A549 (cell line): ENCODE results near the gene ECPAS. TPM values are rescaled to one million over a fixed set of nuclear protein-coding genes. Genes with fewer than 3 reads are reported as not detected.

Experiments
- ATAC-seq, 2 experiments: fragments of 200-7000 bp in 1 of 2; fragments of >200 bp in 1 of 2; cut with Nextera tagmentation in 1 of 2; cut with Tn5 transposase in 1 of 2; 3 replicates each; pipeline versions ENCODE4 v1.8.0 to v1.9.1; 2018 to 2020; ENCODE audit warnings: mild to moderate bottlenecking in 1 of 2, moderate library complexity in 1 of 2
- CTCF ChIA-PET: fragments of 300-600 bp; sonication (Branson Sonifier 250); formaldehyde crosslinking; extraction: SDS; loops from one replicate; lab custom pipeline; 2021; ENCODE audit warnings: antibody characterized with exemption, inconsistent platforms; lab: Yijun Ruan, JAX
- POLR2A ChIA-PET: fragments of 350-600 bp; formaldehyde crosslinking; extraction: SDS; loops from one replicate; lab custom pipeline; 2021; ENCODE audit warnings: antibody characterized with exemption, inconsistent platforms; lab: Yijun Ruan, JAX
- DNase-seq, 2 experiments: peaks; one replicate each; pipeline versions ENCODE4 v3.0.0 to v3.0.0-alpha.2; 2011 to 2016; ENCODE audit warnings: low read depth in 1 of 2, low spot score in 1 of 2
- FAIRE-seq: peaks from 2 replicates; lab custom pipeline; 2011; peaks lifted over from hg19 to GRCh38; lab: Jason Lieb, UNC
- H3K27ac ChIP-seq, 2 experiments: fragments of >200 bp; sonication (Bioruptor Twin); formaldehyde crosslinking; 3 replicates each; pipeline ENCODE4 v1.5.1; 2016 to 2017
- H3K4me1 ChIP-seq: fragments of >200 bp; sonication (Bioruptor Twin); formaldehyde crosslinking; 3 replicates; pipeline ENCODE4 v1.6.1; 2016
- H3K4me2 ChIP-seq: fragments of >200 bp; sonication (Bioruptor Twin); formaldehyde crosslinking; 3 replicates; pipeline ENCODE4 v1.6.1; 2016
- H3K4me3 ChIP-seq: fragments of >200 bp; sonication (Bioruptor Twin); formaldehyde crosslinking; 3 replicates; pipeline ENCODE4 v1.5.1; 2016
- H3K9me3 ChIP-seq: fragments of >200 bp; sonication (Bioruptor Twin); formaldehyde crosslinking; 3 replicates; pipeline ENCODE4 v1.6.1; 2016
- CBX8 ChIP-seq: fragments of 200-600 bp; sonication (generic); IDR thresholded peaks from 2 replicates; pipeline ENCODE4 v1.6.1; 2016
- E2F6 ChIP-seq: IDR thresholded peaks from 2 replicates; pipeline ENCODE4 v1.6.1; 2012; ENCODE audit warnings: low read depth, borderline replicate concordance
- EHMT2 ChIP-seq: fragments of 200-600 bp; sonication (generic); IDR thresholded peaks from 2 replicates; pipeline ENCODE4 v1.6.1; 2016; ENCODE audit warnings: antibody characterized with exemption, low read depth, mild to moderate bottlenecking, moderate library complexity
- ELK1 ChIP-seq: fragments of 150-350 bp; IDR thresholded peaks from 2 replicates; pipeline ENCODE4 v1.6.1; 2014; ENCODE audit warnings: low read depth, mild to moderate bottlenecking, low read length
- FOSL2 ChIP-seq, 2 experiments: fragments of 450-650 bp in 1 of 2; fragments of >200 bp in 1 of 2; sonication (Bioruptor Twin) in 1 of 2; formaldehyde crosslinking; IDR thresholded peaks; 2 replicates each; pipeline versions ENCODE4 v1.5.0 to v1.6.1; 2016 to 2020; ENCODE audit warnings: mild to moderate bottlenecking in 1 of 2, moderate library complexity in 1 of 2
- GATA3 ChIP-seq: IDR thresholded peaks from 2 replicates; pipeline ENCODE4 v1.6.1; 2012; ENCODE audit warnings: borderline replicate concordance
- HDAC2 ChIP-seq: fragments of 200-600 bp; sonication (generic); IDR thresholded peaks from 2 replicates; pipeline ENCODE4 v1.6.1; 2016
- HOXA7 ChIP-seq: fragments of 250-450 bp; sonication (Bioruptor Pico); IDR thresholded peaks from 2 replicates; pipeline ENCODE4 v1.5.0; 2020; ENCODE audit warnings: mild to moderate bottlenecking, moderate library complexity
- HOXB13 ChIP-seq: fragments of 250-450 bp; sonication (Bioruptor Pico); IDR thresholded peaks from 2 replicates; pipeline ENCODE4 v1.5.0; 2020; ENCODE audit warnings: low read depth, mild to moderate bottlenecking, moderate library complexity
- HOXB5 ChIP-seq: fragments of 250-450 bp; sonication (Bioruptor Pico); IDR thresholded peaks from 2 replicates; pipeline ENCODE4 v1.5.0; 2020; ENCODE audit warnings: mild to moderate bottlenecking, moderate library complexity
- JUN ChIP-seq, 2 experiments: fragments of >200 bp; sonication (Bioruptor Twin); formaldehyde crosslinking; IDR thresholded peaks; 2 replicates in 1 of 2; 3 replicates in 1 of 2; pipeline ENCODE4 v1.6.1; 2016 to 2017
- JUNB ChIP-seq: fragments of >200 bp; sonication (Bioruptor Twin); formaldehyde crosslinking; IDR thresholded peaks from 2 replicates; pipeline ENCODE4 v1.6.1; 2016
- KDM1A ChIP-seq: fragments of 200-600 bp; sonication (generic); IDR thresholded peaks from 2 replicates; pipeline ENCODE4 v1.6.1; 2016; ENCODE audit warnings: low read depth, mild to moderate bottlenecking
- MAFK ChIP-seq: fragments of 450-650 bp; IDR thresholded peaks from 2 replicates; pipeline ENCODE4 v1.6.1; 2014; ENCODE audit not compliant: partially characterized antibody
- MAZ ChIP-seq: fragments of 150-350 bp; IDR thresholded peaks from 2 replicates; pipeline ENCODE4 v1.6.1; 2014; ENCODE audit warnings: antibody characterized with exemption, low read depth, low read length, borderline replicate concordance
- NR3C1 ChIP-seq: fragments of >200 bp; sonication (Bioruptor Twin); formaldehyde crosslinking; IDR thresholded peaks from 3 replicates; pipeline ENCODE4 v1.6.1; 2017
- PBX3 ChIP-seq: IDR thresholded peaks from 2 replicates; pipeline ENCODE4 v1.6.1; 2012
- POLR2A ChIP-seq: IDR thresholded peaks from 2 replicates; pipeline ENCODE4 v1.6.1; 2012; ENCODE audit warnings: mild to moderate bottlenecking, low read length
- RAD21 ChIP-seq, 2 experiments: fragments of >200 bp in 1 of 2; sonication (Bioruptor Twin) in 1 of 2; formaldehyde crosslinking in 1 of 2; IDR thresholded peaks in 1 of 2; conservative IDR thresholded peaks in 1 of 2; 2 replicates in 1 of 2; 3 replicates in 1 of 2; pipeline ENCODE4 v1.6.1; 2012 to 2018; ENCODE audit warnings: inconsistent platforms in 1 of 2
- RARB ChIP-seq: fragments of 250-450 bp; sonication (Bioruptor Pico); IDR thresholded peaks from 2 replicates; pipeline ENCODE4 v1.8.0; 2021; ENCODE audit warnings: mild to moderate bottlenecking, moderate library complexity
- RCOR1 ChIP-seq: fragments of 150-350 bp; IDR thresholded peaks from 2 replicates; pipeline ENCODE4 v1.6.1; 2014; ENCODE audit warnings: antibody characterized with exemption, low read length, low read depth
- ZFP36 ChIP-seq: fragments of 450-650 bp; IDR thresholded peaks from 2 replicates; pipeline ENCODE4 v1.6.1; 2014; ENCODE audit warnings: borderline replicate concordance; ENCODE audit not compliant: partially characterized antibody
- ZSCAN20 ChIP-seq: fragments of 250-450 bp; sonication (Bioruptor Pico); IDR thresholded peaks from 2 replicates; pipeline ENCODE4 v1.8.0; 2022; ENCODE audit warnings: mild to moderate bottlenecking, moderate library complexity
- WGBS: methylation state at CpG from one replicate; pipeline ENCODE4 v1.1.6; 2017; ENCODE audit errors: missing lambda C conversion rate; 5-methylcytosine and 5-hydroxymethylcytosine counted together
- polyA plus RNA-seq, 4 experiments: library from polyadenylated mRNA; depleted of rRNA in 3 of 4; stranded (reverse); fragments of >200 nt; fragmentation: RNase III in 1 of 4; extraction: RNeasy Plus Mini Kit Qiagen cat#74134 plus additional on column Dnase treatment in 1 of 4; gene quantifications; 2 replicates in 3 of 4; 3 replicates in 1 of 4; pipeline ENCODE4 v1.2.3, GENCODE V29; 2011 to 2017
- TF ChIP-seq, protein P1 (sequence below): fragments of >200 bp; sonication (Bioruptor Twin); formaldehyde crosslinking; IDR thresholded peaks from 3 replicates; pipeline ENCODE4 v1.5.1; 2016

Gene ECPAS
- polyA plus RNA-seq, 2 of the 4 experiments (the other 2 are of a cell fraction): 40.1 to 73.6 TPM

DNA sequence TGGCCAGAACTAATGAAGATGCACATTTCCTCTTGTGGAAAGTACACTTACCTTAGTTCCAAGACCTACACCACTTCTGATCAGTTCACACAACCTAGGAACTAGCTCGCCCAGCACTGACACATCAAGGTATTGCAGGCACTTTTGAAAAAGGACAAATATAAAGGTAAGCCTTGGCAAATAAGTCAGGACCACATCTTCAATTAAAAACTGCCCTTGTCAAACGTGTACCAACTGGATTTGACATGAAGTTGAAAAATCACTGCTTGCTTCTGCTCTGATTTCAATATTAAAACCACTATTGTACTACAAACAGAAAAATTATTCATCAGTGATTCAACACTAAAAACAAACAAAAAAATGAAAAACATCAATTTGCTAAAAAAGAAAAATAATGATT, 109.1 kb downstream of the ECPAS start:
- DNase-seq: no peak
- ChIA-PET CTCF (interaction anchor here (1.3 to 1.7 kb wide), 2 partner anchors 9 to 16 kb away, joined by 3 to 4 read pairs; no protein-coding TSS in a partner anchor), POLR2A (no interaction called here)
- FAIRE-seq: no peak
- no peak for TF ChIP-seq JUN (IDR thresholded peaks at IDR 0.05)
- no peak for TF ChIP-seq PBX3
- no peak for TF ChIP-seq HOXB13 (CRISPR knock-in tag)
- 56% methylated on average over 2 of the region's 2 CpGs for WGBS
- Histone ChIP-seq H3K4me2 (peak overlapping the region; percentile 0; the same call in 1 of the 3 replicates), H3K9me3 (no peaks in the 10 kb centered on the region), H3K4me1 (peaks cover 15% of the 10 kb centered on the region; the same call in 2 of the 3 replicates), H3K4me3 (no peak overlapping the region), H3K27ac (no peak overlapping the region)
- ATAC-seq: no peak

DNA sequence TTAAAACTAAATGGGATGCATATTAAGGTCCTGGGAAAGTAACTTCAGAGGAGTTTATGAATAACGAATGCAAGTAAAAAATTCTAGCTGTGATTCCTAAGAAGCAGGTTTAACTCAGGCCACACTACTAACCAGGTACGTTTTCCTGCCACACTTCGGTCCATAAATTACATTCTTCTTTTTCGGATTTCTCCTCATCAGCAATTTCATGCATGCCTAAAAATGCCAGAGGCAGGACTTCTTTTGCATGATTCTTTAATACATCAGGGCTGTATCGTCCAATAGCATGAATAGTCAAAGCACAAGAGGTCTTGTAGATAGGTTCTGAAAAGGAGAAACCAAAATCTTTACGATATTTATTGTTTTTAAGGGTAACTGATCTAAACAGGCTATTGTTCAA, 111.9 kb downstream of the ECPAS start:
- ChIA-PET POLR2A (no interaction called here), CTCF (interaction anchor here (1.3 kb wide), 1 partner anchor 14 kb away, joined by 4 read pairs; no protein-coding TSS in a partner anchor)
- FAIRE-seq: no peak
- no peak overlapping the region for H3K4me3 ChIP-seq
- no peak overlapping the region for H3K4me2 ChIP-seq
- H3K9me3 ChIP-seq: no peaks in the 10 kb centered on the region
- DNase-seq: no peak
- WGBS: 92% methylated on average over 6 of the region's 6 CpGs
- no peak for TF ChIP-seq RCOR1
- no peak for TF ChIP-seq RAD21 (conservative IDR thresholded peaks at IDR 0.05 in 1 of 2, IDR thresholded peaks at IDR 0.05 in 1 of 2)
- TF ChIP-seq ZFP36: no peak
- peak; percentile 56 for TF ChIP-seq MAFK
- ATAC-seq: no peak
- H3K27ac ChIP-seq: no peak overlapping the region
- peaks cover 15% of the 10 kb centered on the region; the same call in 2 of the 3 replicates for H3K4me1 ChIP-seq

DNA sequence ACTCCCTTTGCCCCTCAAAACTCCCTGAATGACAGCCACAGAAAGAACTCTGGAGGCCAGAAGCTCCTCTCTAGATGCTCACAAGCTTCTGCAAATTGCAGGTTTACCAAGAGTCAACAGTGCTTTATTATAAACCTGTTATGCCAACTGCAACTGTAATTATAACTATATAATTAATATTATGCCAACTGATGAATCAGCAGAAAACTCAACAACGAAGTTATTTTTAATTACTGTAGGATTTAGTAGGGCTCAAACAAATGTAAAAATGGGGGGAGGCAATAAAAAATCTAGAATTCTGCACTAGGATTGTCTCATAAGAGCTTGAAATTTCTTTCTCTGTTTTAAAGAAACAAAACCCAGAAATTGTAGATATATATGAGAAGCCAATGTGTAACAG, 117.2 kb downstream of the ECPAS start:
- ATAC-seq: no peak
- Histone ChIP-seq H3K4me1 (no peaks in the 10 kb centered on the region), H3K4me3 (no peak overlapping the region), H3K27ac (no peak overlapping the region), H3K9me3 (no peaks in the 10 kb centered on the region), H3K4me2 (no peak overlapping the region)
- ChIA-PET CTCF (interaction anchor here (0.6 kb wide), 1 partner anchor 38 kb away, joined by 3 read pairs; no protein-coding TSS in a partner anchor), POLR2A (interaction anchor here (1.4 kb wide), 1 partner anchor 10 kb away, joined by 4 read pairs; no protein-coding TSS in a partner anchor)
- TF ChIP-seq JUNB: no peak
- TF ChIP-seq MAFK: peak; percentile 54
- TF ChIP-seq GATA3: no peak
- DNase-seq: no peak
- no peak for FAIRE-seq
- 92% methylated on average over 1 of the region's 1 CpG for WGBS

DNA sequence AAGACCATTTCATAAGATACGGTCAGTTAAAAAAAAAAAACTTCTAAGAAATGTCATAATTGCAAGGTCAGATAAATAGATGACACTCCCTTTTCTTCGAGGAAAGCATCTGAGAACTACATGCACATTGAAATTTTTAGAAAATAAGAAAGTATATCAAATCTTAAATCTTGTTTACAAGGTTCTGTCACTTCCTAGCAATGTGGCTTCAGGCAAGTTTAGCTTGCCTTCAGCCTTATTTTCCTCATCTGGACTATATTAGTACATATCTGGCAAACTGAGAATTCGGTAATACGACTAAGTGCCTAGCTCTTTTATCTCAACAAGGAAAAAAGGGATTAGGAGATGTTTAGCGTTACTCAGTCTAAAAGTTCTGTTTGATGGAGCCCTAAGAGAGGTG, 121.7 kb downstream of the ECPAS start:
- H3K9me3 ChIP-seq: no peaks in the 10 kb centered on the region
- H3K27ac ChIP-seq: no peak overlapping the region
- ATAC-seq (no peak), DNase-seq (no peak)
- no peak overlapping the region for H3K4me3 ChIP-seq
- no peak for TF ChIP-seq E2F6
- TF ChIP-seq ZSCAN20 (CRISPR knock-in tag): no peak
- TF ChIP-seq JUN (IDR thresholded peaks at IDR 0.05): no peak
- no peak for TF ChIP-seq ELK1
- no peak for TF ChIP-seq HOXA7 (CRISPR knock-in tag)
- no peak for TF ChIP-seq NR3C1
- no peak for TF ChIP-seq HDAC2
- no peak for TF ChIP-seq PBX3
- no peak for TF ChIP-seq FOSL2 (IDR thresholded peaks at IDR 0.05)
- no peak for TF ChIP-seq FOSL2 (CRISPR knock-in tag; IDR thresholded peaks at IDR 0.05)
- TF ChIP-seq HOXB5 (CRISPR knock-in tag): no peak
- no peak for TF ChIP-seq EHMT2
- TF ChIP-seq, protein P1, sequence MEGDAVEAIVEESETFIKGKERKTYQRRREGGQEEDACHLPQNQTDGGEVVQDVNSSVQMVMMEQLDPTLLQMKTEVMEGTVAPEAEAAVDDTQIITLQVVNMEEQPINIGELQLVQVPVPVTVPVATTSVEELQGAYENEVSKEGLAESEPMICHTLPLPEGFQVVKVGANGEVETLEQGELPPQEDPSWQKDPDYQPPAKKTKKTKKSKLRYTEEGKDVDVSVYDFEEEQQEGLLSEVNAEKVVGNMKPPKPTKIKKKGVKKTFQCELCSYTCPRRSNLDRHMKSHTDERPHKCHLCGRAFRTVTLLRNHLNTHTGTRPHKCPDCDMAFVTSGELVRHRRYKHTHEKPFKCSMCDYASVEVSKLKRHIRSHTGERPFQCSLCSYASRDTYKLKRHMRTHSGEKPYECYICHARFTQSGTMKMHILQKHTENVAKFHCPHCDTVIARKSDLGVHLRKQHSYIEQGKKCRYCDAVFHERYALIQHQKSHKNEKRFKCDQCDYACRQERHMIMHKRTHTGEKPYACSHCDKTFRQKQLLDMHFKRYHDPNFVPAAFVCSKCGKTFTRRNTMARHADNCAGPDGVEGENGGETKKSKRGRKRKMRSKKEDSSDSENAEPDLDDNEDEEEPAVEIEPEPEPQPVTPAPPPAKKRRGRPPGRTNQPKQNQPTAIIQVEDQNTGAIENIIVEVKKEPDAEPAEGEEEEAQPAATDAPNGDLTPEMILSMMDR: no peak
- TF ChIP-seq RARB (CRISPR knock-in tag): no peak
- no peak for TF ChIP-seq MAZ
- TF ChIP-seq JUNB: no peak
- no peak for TF ChIP-seq KDM1A
- TF ChIP-seq CBX8: no peak
- no peak for TF ChIP-seq POLR2A
- TF ChIP-seq, all 56 proteins: peak for 0
- FAIRE-seq: no peak
- WGBS: 91% methylated on average over 5 of the region's 5 CpGs
- POLR2A ChIA-PET: no interaction called here
- CTCF ChIA-PET: no interaction called here
- no peak overlapping the region for H3K4me2 ChIP-seq
- peaks cover 2% of the 10 kb centered on the region for H3K4me1 ChIP-seq
